Fibroblast of upper back skin (primary cell): ENCODE results near the gene JRKL.
"Not testable (repeated sequence)": the region's sequence is repeated elsewhere in the genome, so short reads cannot be mapped to it uniquely, and the experiment has no call there.

Source experiments
- DNase-seq: peaks from one replicate; pipeline ENCODE4 v3.0.0-alpha.2; 2013

JRKL gene

DNA sequence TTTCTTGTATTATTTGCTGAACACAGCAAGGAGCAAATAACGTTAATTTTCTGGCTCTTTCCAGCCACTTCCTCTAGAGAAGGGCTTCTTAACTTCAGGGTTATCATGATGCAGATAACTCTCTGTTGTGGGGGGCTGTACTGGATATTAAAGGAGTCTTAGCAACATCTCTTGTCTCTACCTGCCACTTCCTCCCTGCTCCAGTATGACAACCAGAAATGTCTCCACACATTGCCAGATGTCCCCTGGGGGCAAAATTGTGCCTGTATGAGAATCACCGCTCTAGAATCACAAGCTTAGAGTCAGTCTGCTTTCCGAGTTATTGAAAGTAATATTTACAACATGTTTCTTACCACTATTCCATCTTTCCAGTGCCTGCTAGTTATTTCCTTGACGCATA lies 6.8 kb downstream of the JRKL start:
- no peak for DNase-seq

DNA sequence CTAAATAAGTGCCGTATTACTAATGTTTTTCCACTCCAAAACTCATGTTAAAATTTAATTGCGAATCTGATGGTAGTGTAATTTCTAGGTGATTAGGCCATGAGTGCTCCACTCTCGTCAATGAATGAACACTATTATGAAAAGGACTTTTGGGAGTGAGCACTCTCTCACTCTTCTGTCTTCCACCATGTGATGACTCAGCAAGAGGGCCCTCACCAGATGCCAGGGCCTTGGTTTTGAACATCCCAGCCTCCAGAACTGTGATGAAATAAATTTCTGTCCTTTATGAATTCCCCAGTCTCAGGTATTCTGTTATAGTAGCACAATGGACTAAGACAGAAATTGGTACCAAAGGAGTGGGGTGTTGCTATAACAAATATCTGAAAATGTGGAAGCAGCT lies 8.1 kb downstream of the JRKL start:
- DNase-seq = no peak

DNA sequence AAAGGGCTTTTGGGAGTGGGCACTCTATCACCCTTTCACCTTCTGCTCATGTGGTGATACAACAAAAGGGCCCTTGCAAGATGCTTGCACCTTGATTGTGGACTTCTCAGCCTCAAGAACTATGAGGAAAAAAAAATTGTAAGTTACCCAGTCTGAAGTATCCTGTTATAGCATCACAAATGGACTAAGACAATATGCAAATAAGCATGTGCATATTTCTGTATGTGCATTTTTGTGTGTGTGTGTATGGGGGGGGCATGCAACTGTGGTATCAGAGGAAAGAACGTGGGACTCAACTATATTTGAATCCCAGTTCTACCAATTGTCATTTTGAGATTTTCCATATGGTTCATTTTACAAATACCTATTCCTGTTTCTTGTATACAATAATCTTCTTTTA lies 10.9 kb downstream of the JRKL start:
- DNase-seq = no peak

DNA sequence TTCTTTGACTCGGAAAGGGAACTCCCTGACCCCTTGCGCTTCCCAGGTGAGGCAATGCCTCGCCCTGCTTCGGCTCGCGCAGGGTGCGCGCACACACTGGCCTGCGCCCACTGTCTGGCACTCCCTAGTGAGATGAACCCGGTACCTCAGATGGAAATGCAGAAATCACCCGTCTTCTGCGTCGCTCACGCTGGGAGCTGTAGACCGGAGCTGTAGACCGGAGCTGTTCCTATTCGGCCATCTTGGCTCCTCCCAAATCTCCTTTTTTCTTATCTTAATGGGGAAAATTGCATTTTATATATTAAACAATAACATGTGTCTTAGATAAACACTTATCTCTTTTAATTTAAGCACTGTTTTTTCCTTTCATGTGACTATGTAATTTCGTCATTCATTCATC lies 21.6 kb downstream of the JRKL start:
- DNase-seq = not testable (repeated sequence)

DNA sequence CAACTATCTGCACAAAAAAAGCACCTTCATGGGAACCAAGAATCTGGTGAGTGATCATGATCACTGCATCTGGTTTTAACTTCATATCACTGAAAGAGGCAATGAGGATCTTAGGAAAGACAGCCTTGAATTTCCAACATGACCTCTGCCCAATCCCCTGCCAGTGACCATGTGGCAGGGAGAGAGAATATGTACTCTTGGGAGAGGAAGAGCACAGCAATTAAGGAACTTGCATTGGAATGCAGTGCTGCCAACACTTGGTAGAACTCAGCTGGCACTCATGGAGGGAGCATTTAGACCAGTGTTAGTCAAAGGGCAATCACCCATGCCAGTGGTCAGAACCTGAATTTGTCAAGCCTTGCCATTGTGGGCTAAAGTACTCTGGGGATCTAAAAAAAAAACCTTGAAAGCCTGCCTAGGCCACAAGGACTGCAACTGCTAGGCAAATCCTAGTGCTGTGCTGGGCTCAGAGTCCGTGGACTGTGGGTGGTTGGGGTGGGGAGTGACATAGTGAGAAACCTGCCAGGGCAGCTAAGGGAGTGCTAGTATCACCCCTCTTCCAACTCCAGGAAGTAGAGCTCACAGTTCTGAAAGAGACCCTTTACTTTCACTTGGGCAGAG lies 23.1 kb downstream of the JRKL start:
- no peak for DNase-seq

DNA sequence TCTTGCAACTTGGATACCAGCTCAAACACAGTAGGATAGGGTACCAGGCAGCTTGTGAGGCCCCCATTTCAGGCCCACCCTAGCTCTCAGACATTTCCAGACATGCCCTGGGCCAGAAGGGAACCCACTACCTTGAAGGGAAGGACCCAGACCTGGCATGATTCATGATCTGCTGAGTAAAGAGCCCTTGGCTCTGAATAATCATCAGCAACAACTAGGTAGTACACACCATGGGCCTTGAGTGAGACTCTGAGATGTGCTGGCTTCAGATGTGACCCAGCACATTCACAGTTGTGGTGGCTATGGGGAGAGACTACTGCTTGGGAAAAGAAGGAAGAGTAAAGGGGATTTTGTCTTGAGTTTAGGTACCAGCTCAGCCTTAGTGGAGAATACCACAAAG lies 23.6 kb downstream of the JRKL start:
- no peak for DNase-seq

DNA sequence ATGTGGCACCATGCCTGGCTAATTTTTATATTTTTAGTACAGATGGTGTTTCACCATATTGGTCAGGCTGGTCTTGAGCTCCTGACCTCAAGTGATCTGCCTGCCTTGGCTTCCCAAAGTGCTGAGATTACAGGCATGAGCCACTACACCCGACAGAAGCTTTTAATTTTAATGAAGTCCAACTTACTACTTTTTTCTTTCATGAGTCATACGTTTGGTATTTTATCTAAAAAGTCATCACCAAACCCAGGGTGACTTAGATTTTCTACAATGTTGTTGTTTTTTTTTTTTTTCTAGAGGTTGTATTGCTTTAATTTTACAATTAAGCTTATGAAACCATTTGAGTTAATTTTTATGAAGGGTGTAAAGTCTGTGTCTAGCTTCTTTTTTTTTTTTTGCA lies 34.9 kb downstream of the JRKL start:
- peak; percentile 72 for DNase-seq

DNA sequence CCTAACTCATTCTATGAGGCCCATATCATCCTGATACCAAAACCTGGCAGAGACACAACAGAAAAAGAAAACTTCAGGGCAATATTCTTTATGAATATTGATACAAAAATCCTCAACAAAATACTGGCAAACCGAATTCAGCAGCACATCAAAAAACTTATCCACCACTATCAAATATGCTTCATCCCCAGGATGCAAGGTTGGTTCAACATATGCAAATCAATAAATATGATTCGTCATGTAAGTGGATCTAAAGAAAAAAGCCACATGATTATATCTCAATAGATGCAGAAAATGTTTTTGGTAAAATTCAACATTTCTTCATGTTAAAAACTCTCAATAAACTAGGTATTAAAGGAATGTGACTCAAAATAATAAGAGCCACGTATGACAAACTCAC lies 40.9 kb downstream of the JRKL start:
- DNase-seq = no peak

DNA sequence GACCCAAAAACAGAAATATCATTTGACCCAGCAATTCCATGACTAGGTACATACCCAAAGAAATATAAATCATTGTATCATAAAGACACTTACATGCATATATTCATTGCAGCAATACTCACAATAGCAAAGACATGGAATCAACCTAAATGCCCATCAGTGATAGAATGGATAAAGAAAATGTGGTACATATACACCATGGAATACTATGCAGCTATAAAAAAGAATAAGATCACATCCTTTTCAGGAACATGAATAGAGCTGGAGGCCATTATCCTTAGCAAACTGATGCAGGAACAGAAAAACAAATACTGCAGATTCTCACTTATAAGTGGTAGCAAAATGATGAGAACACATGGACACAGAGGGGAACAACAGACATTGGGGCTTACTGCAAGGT lies 42.8 kb downstream of the JRKL start:
- not testable (repeated sequence) for DNase-seq
